ENCODE measurements around the gene BCL2L12.
A peak's percentile ranks its signal among the peaks of the same experiment; 100 is the strongest.

Gene BCL2L12

DNA sequence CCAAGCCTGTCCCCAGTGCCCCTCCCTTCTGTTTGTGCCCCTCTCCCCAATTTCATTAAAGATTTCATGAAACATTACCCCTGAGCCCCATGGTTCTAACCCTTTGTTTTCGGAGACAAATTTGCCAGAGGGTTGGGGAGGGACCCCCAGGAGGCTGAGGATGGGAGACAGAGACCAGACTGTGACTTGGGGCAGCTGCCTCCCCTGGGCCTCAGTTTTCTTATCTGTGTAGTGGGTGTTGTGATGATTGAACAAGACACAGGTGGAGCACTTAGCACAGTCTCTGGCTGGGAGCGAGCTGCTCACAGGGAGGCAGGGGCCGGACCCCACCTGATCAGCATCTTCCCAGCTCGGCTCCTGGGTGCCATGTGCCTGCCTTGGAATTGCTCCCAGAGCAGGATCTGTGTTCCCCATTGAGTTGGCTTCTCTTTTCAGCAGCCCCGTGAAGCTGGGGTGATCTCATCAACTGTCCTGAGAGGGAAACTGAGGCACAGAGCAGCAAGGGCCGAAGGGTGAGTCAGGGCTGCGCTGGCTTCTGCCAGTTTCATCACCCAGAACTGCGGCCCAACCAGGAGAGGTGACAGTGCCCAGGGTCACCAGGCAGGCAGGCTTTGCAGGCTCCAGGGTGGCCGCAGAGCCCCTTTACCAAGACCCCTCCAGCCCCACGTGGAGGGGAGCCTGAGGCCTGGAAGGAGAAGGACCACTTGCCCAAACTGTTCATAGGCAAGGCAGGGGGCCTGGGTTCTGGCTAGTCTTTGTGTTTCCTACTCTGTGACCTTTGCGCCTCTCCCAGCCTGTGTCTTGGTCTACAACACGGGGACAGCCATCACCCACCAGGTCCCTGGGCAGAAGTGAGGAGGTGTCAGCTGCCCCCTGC lies 6.9 kb upstream of the BCL2L12 start:
- DNase-seq = no peak
- in situ Hi-C loops (cut with MboI; ENCODE audit: low pct_unique_long_range_greater_than_20kb, low sequenced_read_pairs) = no loop called here

DNA sequence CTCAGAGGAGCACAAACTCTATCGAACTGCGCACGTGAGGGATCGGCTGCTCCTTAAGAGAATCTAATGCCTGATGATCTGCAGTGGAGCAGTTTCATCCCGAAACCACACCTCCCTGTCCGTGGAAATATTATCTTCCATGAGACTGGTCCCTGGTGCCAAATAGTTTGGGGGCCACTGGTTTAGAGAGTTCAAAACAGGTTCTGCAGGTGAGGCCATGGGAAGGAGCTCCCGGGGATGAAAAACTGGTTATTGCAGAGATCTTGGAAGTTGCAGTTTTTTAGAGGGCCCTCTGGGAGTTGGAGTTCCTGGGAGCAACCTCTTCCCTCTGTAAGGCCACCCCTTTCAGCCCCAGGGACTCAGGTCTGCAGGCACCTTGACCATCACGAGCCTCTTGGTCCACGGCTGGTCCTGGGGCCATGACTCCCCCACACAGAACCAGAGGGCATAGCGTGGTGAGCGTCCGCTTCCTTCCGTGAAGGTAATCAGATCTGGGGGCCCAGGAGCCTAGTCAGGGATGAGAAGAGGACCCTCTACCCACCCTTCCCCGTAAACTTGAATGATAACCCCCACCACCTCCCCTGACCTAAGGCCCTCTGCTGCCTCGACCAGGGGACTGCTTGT lies 5.3 kb upstream of the BCL2L12 start:
- in situ Hi-C loops (cut with MboI; ENCODE audit: low pct_unique_long_range_greater_than_20kb, low sequenced_read_pairs) = no loop called here
- DNase-seq = no peak

DNA sequence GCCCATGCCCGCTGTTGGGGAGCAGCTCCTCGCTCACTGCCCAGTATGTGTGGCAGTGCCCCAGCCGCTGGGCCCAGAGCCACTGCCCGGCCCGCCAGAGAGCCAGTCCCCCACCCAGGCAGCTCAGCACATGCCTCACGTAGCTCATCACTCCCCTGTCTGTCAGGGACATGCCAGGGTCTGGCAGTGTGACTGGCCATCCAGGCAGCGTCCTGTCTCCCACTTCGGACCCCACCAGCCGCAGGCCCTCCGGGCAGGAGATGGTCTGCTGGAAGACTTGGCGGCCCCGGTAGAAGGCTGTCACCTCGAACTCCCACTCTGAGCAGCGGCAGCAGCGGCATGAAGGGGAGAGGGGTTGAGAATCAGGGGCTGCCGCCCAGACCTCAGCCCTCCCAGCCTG lies 3.7 kb upstream of the BCL2L12 start:
- no peak for DNase-seq
- in situ Hi-C loops (cut with MboI; ENCODE audit: low pct_unique_long_range_greater_than_20kb, low sequenced_read_pairs) = no loop called here

DNA sequence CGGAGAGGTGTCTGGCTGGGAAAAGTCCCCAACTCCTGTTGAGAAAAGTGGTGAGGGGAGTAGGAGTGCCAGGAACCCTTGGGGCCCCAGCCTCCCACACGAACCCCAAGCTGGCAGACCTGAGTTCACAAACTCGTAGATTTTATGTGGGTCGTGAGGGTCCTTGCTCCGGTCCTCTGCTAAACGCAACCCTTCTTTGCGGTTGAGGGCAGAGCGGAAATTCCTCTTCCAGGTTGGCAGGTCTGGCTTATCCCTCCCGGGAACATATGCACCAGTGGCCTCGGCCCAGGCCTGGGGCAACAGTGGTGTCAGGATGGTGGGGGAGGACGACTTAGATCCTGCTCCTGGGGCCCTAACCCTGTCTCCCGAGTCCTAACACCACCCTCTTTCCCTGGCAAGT lies 2.5 kb upstream of the BCL2L12 start:
- no peak for DNase-seq
- in situ Hi-C loops (cut with MboI; ENCODE audit: low pct_unique_long_range_greater_than_20kb, low sequenced_read_pairs) = no loop called here

DNA sequence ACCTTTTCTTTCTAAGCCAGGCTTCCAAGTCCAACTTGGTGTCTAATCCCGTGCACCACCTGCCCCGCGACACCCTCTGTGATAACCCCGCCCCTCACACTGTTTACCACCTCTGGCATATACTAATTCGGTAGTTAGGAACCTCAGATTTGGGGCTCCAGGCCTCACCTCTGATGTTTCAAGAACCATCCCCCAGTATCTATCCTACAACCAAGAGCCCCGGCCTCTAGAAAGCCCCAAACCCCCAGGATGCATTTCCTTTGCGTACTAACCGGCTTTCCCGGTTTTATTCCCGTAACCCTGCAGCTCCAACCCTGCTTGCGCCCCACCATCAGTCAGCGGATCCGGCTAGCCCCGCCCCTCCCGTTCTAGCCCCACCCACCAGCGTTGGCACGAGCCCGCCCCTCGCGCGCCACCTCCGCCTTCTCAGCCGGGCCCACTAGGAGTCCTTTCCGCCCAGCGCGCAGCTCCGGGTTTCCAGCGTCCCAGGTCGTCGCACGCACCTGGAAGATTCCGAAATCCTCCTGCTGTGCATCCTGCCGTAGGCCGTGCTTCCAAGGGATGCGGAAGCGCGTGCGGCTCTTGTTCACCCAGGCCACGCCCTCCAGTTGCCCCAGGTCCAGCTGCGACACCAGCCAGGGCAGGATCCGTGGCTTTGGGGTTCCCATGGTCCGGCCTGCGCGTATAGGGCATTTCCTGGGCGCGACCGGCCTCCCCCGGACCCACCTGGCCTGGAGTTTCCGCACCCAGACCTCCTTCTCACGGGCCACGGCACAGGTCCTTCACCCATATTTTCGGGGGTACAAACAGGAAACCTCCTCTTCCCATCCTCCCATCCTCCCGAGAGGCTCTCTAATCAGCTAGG lies 1.3 kb upstream of the BCL2L12 start:
- in situ Hi-C loops (cut with MboI; ENCODE audit: low pct_unique_long_range_greater_than_20kb, low sequenced_read_pairs) = no loop called here
- DNase-seq = peak; percentile 80

DNA sequence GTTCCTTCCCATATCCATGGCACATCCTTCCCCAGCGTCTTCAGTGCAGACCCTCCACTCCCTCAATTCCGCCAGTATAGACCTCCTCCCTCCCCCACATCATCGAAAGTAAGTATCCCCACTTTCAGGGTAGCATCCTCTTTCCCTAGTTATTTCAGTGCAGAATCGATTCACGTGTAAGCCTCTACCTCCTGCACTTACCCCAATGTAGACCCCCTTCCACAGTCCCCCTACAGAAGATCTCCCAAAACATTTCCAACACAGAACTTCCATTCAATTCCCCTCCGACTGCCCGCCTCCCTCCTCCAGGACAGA lies 740 bp upstream of the BCL2L12 start:
- in situ Hi-C loops (cut with MboI; ENCODE audit: low pct_unique_long_range_greater_than_20kb, low sequenced_read_pairs) = no loop called here
- no peak for DNase-seq

DNA sequence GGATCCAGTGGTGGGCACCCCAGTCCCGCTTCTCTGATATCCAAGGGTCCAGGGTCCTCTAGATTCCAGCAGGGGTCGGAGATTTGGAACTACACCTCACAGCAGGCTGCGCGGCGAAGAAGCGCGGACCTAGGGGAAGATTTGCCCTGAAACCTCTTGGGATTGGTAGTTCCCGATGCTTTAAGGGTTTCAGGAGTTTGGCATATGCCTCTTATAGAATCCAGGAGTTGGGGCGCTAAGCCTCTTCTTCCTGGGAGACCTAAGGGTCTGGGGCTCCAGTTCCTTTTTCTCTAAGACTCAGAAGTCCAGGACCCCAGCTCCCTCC lies 349 bp downstream of the BCL2L12 start:
- DNase-seq = no peak
- in situ Hi-C loops (cut with MboI; ENCODE audit: low pct_unique_long_range_greater_than_20kb, low sequenced_read_pairs) = no loop called here

DNA sequence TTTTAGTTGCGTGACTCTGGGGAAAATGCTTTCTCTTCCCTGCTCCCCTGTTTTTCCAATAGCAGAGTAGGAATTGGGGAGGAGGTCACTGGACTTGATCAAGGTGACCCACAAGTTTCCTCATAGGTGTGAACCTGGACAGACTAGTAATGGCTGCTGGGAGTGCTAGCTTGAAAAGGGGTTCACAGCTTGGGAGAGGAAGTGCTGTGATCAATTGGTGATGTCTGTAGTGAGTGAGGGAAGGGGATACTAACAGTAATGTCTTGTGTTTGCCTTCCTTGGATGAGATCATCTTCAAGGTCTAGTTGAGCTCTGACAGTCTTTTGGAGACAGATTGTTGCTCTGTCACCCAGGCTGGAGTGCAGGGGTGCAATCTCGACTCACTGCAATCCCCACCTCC lies 1.7 kb downstream of the BCL2L12 start:
- in situ Hi-C loops (cut with MboI; ENCODE audit: low pct_unique_long_range_greater_than_20kb, low sequenced_read_pairs) = no loop called here
- DNase-seq = no peak

DNA sequence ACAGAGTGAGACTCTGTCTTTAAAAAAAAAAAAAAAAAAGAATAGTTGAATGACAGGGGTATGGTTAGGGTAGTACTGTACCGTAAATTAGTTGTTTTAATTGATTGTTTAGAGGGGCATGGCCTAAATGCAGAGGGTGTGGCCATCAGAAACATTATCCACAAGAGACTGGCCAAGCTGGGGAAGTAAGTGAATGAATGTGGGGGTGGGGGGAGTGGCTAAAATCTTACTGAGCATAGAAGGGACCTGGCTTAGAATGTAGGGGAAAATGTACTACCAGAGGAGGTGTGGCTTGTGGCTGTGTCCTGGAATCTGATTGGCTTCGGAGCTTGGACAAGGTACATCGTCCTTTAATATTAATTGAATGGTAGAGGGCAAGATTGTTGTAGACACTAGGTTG lies 3.8 kb downstream of the BCL2L12 start:
- in situ Hi-C loops (cut with MboI; ENCODE audit: low pct_unique_long_range_greater_than_20kb, low sequenced_read_pairs) = no loop called here
- DNase-seq = no peak

DNA sequence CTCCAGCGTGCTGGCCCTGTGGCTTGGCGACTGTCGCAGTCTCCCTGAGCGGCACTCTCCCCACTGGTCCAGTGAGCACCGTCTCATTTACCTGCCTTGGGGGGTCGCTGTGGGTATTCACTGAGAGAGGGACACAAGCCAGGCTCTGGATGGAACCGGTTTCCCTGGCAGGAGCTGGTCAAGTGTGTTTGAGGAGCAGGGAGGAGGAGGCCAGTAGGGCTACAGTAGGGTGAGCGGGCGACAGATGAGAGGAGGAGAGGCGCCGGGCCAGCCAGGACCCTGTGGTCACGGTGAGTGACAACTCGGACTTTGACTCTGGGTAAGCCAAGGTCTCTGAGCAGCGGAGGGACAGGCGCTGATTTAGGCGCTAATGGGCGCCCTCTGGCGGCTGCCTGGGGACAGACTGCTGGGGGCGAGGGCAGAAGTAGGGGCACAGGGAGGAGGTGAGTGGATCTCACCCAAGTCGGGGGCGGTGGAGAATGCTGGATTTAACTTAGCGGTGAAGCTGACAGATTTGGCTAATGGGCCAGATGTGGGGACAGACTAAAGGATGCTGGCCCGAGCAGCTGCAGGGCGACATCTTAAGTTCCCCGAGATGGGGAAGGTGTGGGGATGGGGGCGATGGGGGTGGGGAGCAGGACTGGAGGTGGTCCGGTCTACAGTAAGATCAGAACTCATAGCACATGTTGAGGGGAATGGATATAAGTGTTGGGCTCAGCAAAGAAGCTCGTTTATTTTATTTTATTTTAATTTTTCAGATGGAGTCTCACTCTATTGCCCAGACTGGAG lies 6.6 kb downstream of the BCL2L12 start:
- in situ Hi-C loops (cut with MboI; ENCODE audit: low pct_unique_long_range_greater_than_20kb, low sequenced_read_pairs) = no loop called here
- DNase-seq = peak; percentile 84

DNA sequence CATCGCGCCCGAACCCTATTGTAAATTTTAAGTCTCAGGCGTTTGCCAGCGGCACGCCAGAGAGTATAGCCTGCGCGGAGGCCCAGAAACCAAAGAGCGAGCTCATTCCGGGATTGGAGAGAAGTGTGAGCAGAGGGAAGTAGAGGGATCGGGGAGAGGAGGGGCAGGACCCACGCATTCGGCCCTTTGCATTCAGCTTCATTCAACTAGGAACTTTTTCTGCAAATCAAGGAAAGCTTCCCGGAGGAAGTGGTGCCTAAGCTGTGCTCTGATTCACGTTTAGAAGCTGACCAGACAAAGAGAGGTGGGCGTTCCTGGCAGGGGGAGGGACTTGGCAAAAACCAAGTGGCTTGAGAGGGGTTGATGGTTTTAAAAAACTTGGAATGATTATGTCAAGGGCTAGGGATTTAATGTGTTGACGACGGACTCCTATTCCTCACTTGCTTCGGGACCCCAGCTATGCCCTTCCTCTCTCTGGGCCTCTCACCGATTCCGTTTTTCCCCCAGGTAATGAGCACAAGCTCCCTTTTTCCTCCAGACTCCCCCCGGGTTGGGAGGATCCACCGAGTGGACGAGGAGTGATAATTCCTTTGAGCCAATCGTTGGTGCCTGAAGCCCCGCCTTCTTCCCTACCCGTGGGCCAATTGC lies 10.5 kb downstream of the BCL2L12 start:
- DNase-seq = no peak

DNA sequence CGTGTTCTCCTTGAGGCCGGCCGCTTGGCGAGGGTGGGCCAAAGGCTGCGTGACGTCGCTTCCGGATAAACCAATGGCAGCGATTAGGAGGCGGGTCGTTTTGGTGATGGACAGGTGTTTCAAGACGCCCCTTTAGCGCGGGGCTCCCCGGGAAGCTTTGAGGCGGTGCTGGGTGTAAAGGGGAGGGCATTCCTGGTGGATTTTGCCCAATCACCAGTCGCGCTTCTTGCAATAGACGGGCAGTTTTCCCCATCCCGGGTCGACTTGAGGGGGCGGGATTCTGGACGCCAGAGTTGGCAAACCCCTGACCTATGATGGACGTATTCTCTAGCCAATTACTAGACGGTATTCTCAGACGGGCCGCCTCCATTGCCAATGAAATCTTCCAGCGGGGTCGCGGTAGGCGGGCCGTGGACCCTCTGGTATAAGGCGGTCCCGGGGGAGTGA lies 11.1 kb downstream of the BCL2L12 start:
- DNase-seq = peak; percentile 100
- in situ Hi-C loops (cut with MboI; ENCODE audit: low pct_unique_long_range_greater_than_20kb, low sequenced_read_pairs) = no loop called here

More for the DNA sequence above, 10.5 kb downstream of the BCL2L12 start:
- in situ Hi-C loops (cut with MboI; ENCODE audit: low pct_unique_long_range_greater_than_20kb, low sequenced_read_pairs) = no loop called here

DNA sequence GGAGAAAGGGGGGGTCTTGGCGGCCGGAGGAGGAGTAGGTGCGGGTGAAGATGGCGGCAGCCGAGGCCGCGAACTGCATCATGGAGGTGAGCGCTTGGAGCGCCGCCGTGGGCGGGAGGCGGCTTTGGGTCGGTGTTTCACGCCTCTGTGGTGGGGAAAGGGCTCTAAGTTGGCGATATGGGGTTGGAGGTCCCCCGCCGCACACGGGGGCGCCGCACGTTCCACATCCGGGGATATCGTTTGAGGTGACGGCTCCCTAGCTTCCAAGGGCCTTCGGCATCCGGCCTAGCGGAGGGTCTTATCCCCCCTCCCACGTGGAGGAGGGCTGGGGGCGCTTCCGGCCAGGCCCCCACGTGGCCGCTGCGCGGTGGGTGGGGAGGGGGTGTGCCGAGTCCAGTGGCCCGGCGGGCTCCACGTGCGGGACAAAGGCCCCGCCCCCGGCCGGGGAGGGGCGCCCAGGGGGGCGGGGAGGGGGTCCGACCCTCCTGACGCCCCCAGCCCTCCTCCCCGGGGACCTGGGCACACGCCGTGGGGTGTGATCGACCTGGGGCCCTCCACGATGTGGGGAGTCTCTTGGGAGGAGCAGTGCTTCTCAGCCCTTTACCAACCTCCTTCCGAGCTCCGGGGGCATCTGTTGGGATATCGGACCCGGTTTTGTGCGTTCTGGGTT lies 11.6 kb downstream of the BCL2L12 start, which contains the start of gene PRMT1:
TSS of gene PRMT1 (plus strand) at position 41 of the 670 bp plus-strand sequence. CDS start at position 51, 10 bp downstream.
- in situ Hi-C loops (cut with MboI; ENCODE audit: low pct_unique_long_range_greater_than_20kb, low sequenced_read_pairs) = no loop called here
- DNase-seq = no peak

DNA sequence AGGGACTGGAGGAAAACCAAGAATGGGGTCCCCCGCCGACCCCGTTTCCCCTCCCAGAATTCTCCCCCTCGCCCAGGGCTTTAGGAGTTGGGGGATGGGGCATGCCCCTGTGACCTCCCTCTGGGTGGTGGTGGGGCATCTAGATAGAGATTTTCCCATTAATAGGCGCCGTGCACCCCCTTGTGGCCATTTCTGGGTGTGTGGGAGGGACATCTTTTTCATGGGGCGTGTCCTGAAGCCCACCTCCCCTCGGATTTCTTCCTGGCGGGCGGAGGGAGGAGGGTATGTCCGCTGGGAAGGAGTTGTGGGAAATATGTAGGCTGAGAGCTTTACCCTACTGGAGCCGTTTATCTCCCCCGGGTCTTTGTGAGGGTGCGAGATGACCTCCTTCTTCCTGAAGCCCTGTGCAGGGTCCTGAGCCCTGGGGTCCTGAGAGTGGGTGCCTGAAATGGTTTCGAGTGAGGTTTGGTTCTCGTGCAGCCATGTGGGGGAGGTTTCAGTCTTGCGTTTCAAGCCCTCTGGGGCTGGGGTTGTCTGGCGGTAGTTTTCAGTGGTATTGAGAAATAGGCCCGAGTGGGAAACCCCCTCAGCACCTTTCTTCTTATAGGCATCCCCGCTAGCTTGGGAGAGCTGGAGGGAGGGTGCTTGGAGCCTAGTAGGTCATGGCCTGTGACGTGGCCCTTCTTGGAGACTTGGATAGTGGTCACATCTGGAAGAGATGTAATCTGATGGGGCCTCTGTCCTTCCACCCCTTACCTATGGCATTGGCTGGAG lies 12.4 kb downstream of the BCL2L12 start:
- peak; percentile 85 for DNase-seq
- in situ Hi-C loops (cut with MboI; ENCODE audit: low pct_unique_long_range_greater_than_20kb, low sequenced_read_pairs) = no loop called here

DNA sequence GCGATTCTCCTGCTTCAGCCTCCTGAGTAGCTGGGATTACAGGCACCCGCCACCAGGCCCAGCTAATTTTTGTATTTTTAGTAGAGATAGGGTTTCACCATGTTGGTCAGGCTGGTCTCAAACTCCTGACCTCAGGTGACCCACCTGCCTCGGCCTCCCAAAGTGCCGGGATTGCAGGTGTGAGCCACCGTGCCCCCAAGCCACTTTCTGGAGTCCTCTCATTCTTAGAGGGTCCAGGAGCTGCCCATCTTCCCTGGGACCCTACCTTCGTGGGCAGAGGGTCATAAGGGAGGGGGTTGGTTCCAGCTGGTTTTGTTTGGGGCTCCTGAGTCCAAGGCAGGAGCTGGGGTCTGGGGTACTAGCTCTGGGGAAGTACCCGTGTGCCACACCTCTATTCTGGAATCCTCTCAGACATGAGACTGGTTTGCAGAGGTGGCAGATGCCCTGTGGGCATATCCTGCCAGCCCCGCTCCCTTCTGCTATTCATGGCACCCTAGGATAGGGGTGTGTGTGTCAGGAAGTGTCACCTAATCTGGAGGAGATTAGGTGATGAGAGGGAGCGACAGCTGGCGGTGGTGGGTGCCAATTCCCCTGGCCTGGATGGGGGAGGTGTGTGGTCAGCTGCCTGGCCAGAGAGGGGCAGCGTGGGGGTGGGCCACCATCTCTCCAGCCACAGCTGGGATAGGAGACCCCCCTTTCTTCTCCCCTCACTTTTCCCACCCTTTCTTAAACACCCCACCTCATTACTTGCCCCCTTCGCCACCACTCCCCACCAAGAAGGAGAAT lies 13.4 kb downstream of the BCL2L12 start:
- no peak for DNase-seq
- in situ Hi-C loops (cut with MboI; ENCODE audit: low pct_unique_long_range_greater_than_20kb, low sequenced_read_pairs) = no loop called here

DNA sequence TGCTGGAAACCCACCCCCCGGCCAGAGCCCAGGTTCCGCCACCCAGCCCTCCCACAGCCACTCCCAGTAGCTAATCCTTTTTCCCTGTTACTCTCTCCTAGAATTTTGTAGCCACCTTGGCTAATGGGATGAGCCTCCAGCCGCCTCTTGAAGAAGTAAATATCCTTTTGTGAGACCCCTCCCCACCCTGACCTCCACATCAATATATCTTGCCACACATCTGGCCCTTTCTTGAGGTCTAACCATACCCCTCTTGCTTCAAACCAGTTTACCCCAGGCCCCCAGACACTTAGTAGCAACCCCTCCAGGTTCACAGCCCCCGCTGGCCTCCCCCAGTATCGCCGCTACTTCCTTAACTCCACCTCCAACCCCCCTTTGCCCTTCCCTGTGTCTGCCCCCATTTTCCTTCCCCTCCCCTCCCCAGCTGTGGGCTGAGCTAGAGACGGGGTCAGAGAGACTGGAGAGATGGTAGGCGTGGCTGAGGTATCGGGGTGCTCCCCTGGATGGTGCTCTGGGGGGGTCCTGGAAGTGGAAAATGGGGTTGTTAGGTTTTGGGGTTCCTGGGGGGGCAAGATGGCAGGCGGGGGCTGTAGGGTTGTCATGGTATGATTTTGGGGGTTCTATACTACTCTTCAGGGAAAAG lies 14.2 kb downstream of the BCL2L12 start:
- in situ Hi-C loops (cut with MboI; ENCODE audit: low pct_unique_long_range_greater_than_20kb, low sequenced_read_pairs) = no loop called here

More for the DNA sequence above, 14.2 kb downstream of the BCL2L12 start:
- no peak for DNase-seq
